ENCODE data around the gene SLC5A10.

SLC5A10 gene

DNA sequence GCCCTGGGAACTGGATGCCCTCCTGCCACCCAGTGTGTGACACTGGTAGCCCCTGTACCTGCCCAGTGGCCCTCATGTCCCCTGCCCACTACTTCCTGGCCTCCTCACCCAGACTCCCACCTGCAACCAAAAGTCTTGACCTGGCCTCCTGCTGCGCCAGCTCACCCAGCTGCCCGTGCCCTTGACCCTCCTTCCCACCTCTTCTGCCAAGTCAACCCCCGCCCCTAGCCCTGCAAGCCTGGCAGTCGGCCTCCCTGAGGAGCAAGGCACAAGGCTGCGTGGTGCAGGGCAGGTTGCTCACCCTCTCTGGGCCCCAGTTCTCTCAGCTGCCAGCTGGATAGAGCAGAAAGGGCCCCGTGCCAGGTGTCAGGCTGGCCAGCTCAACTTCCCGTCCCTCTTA lies 64.9 kb downstream of the SLC5A10 start:
- Histone ChIP-seq H3K9ac (ENCODE audit: low read depth, low read length, poor library complexity) (peak overlapping the region; percentile 21), H3K36me3 (replicated peaks in 1 of 2; ENCODE audit: control insufficient read depth in 2 of 2, insufficient read depth in 2 of 2, low read length in 2 of 2) (no peaks in the 10 kb centered on the region), H2BK12ac (ENCODE audit: low read length) (peak overlapping the region; percentile 98), H2AK5ac (ENCODE audit: low read depth, low read length) (peak overlapping the region; percentile 99), H2BK120ac (ENCODE audit: low read depth, low read length) (peak overlapping the region; percentile 72), H3K27ac (replicated peaks; ENCODE audit: low read length) (no peak overlapping the region), H3K4me3 (ENCODE audit: low read length in 2 of 2) (no peak overlapping the region), H3K4me1 (ENCODE audit: control insufficient read depth in 2 of 2, insufficient read depth in 1 of 2, low read depth in 1 of 2, low read length in 2 of 2) (peaks cover 0 to 7% of the 10 kb centered on the region in 2 donors), H3K4ac (ENCODE audit: low read length) (peak overlapping the region; percentile 84), H4K8ac (ENCODE audit: low read depth, low read length) (peak overlapping the region; percentile 43), H3K9me3 (replicated peaks in 1 of 2; ENCODE audit: control insufficient read depth in 2 of 2, insufficient read depth in 1 of 2, low read depth in 1 of 2, low read length in 2 of 2) (no peaks in the 10 kb centered on the region), H3K14ac (ENCODE audit: low read length) (peak overlapping the region; percentile 56), H3K4me2 (ENCODE audit: insufficient read depth, low read length, poor library complexity, severe bottlenecking) (no peak overlapping the region), H3K27me3 (ENCODE audit: control insufficient read depth in 3 of 3, insufficient read depth in 3 of 3, low read depth in 1 of 3, low read length in 3 of 3) (peaks cover 0 to 13% (median 0%) of the 10 kb centered on the region in 3 experiments), H3K79me1 (ENCODE audit: low read depth, low read length) (no peaks in the 10 kb centered on the region), H3K18ac (ENCODE audit: low read length) (peak overlapping the region; percentile 52), H2BK5ac (ENCODE audit: low read length) (peak overlapping the region; percentile 66), H2BK15ac (ENCODE audit: low read length) (peak overlapping the region; percentile 75), H2AFZ (ENCODE audit: low read length) (no peak overlapping the region), H3K23ac (ENCODE audit: low read depth, low read length, poor library complexity) (peak overlapping the region; percentile 73), H4K91ac (ENCODE audit: low read depth, low read length, poor library complexity) (peak overlapping the region; percentile 85)
- DNase-seq (ENCODE audit: low spot score) = no peak
- no CpG with 5 or more reads among the region's 7 CpGs for WGBS, 2 donors (ENCODE audit: extremely low coverage in 2 of 2, insufficient read length in 2 of 2, insufficient replicate concordance in 1 of 2)

DNA sequence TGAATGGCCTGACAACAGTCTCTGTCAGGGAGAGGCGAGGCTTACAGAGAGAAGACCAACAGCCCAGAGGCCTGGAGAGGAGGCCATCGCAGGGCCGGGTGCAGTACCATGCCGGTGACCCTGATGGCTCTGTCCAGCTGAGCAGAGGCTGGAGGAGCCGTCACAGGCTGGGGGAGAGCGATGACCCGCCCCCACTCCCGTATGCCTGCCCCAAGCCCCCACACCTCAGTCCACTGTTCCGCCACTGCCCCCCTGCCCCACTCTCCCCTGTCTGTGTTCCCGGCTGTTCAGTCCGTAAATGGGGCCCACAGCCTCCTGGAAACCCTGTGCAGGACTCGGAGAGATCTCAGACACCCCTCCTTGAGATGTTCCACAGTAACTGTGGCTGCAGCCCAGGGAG lies 65.4 kb downstream of the SLC5A10 start:
- WGBS, 2 donors (ENCODE audit: extremely low coverage in 2 of 2, insufficient read length in 2 of 2, insufficient replicate concordance in 1 of 2) = no CpG with 5 or more reads among the region's 12 CpGs
- Histone ChIP-seq H2BK120ac (ENCODE audit: low read depth, low read length) (peak overlapping the region; percentile 72), H3K79me1 (ENCODE audit: low read depth, low read length) (peaks cover 2% of the 10 kb centered on the region), H2AK5ac (ENCODE audit: low read depth, low read length) (peak overlapping the region; percentile 99), H3K9me3 (replicated peaks in 1 of 2; ENCODE audit: control insufficient read depth in 2 of 2, insufficient read depth in 1 of 2, low read depth in 1 of 2, low read length in 2 of 2) (no peaks in the 10 kb centered on the region), H3K4me1 (ENCODE audit: control insufficient read depth in 2 of 2, insufficient read depth in 1 of 2, low read depth in 1 of 2, low read length in 2 of 2) (peaks cover 0 to 8% of the 10 kb centered on the region in 2 donors), H3K18ac (ENCODE audit: low read length) (peak overlapping the region; percentile 52), H2AFZ (ENCODE audit: low read length) (no peak overlapping the region), H2BK15ac (ENCODE audit: low read length) (peak overlapping the region; percentile 75), H3K27ac (replicated peaks; ENCODE audit: low read length) (no peak overlapping the region), H3K27me3 (ENCODE audit: control insufficient read depth in 3 of 3, insufficient read depth in 3 of 3, low read depth in 1 of 3, low read length in 3 of 3) (peaks cover 0 to 13% (median 0%) of the 10 kb centered on the region in 3 experiments), H3K23ac (ENCODE audit: low read depth, low read length, poor library complexity) (peak overlapping the region; percentile 73), H3K9ac (ENCODE audit: low read depth, low read length, poor library complexity) (peak overlapping the region; percentile 70), H3K14ac (ENCODE audit: low read length) (peak overlapping the region; percentile 56), H3K36me3 (replicated peaks in 1 of 2; ENCODE audit: control insufficient read depth in 2 of 2, insufficient read depth in 2 of 2, low read length in 2 of 2) (no peaks in the 10 kb centered on the region), H3K4ac (ENCODE audit: low read length) (peak overlapping the region; percentile 84), H4K8ac (ENCODE audit: low read depth, low read length) (peak overlapping the region; percentile 23), H2BK12ac (ENCODE audit: low read length) (peak overlapping the region; percentile 58), H4K91ac (ENCODE audit: low read depth, low read length, poor library complexity) (peak overlapping the region; percentile 85), H3K4me3 (ENCODE audit: low read length in 2 of 2) (no peak overlapping the region), H3K4me2 (ENCODE audit: insufficient read depth, low read length, poor library complexity, severe bottlenecking) (no peak overlapping the region), H2BK5ac (ENCODE audit: low read length) (no peak overlapping the region)
- DNase-seq (ENCODE audit: low spot score) = no peak

GRCh38 chr17:19017804-19018599 lies 66.0 kb downstream of the SLC5A10 start:
- Histone ChIP-seq H4K8ac (ENCODE audit: low read depth, low read length) (peak overlapping the region; percentile 23), H3K27me3 (ENCODE audit: control insufficient read depth in 3 of 3, insufficient read depth in 3 of 3, low read depth in 1 of 3, low read length in 3 of 3) (peaks cover 0 to 9% (median 0%) of the 10 kb centered on the region in 3 experiments), H3K4ac (ENCODE audit: low read length) (no peak overlapping the region), H3K27ac (replicated peaks; ENCODE audit: low read length) (no peak overlapping the region), H3K9ac (ENCODE audit: low read depth, low read length, poor library complexity) (no peak overlapping the region), H2BK5ac (ENCODE audit: low read length) (no peak overlapping the region), H3K18ac (ENCODE audit: low read length) (peak overlapping the region; percentile 65), H3K4me2 (ENCODE audit: insufficient read depth, low read length, poor library complexity, severe bottlenecking) (no peak overlapping the region), H2BK12ac (ENCODE audit: low read length) (peak overlapping the region; percentile 58), H3K4me1 (ENCODE audit: control insufficient read depth in 2 of 2, insufficient read depth in 1 of 2, low read depth in 1 of 2, low read length in 2 of 2) (peaks cover 0 to 8% of the 10 kb centered on the region in 2 donors), H3K79me1 (ENCODE audit: low read depth, low read length) (peaks cover 2% of the 10 kb centered on the region), H3K23ac (ENCODE audit: low read depth, low read length, poor library complexity) (peak overlapping the region; percentile 73), H3K4me3 (ENCODE audit: low read length in 2 of 2) (no peak overlapping the region), H3K14ac (ENCODE audit: low read length) (peak overlapping the region; percentile 56), H2AFZ (ENCODE audit: low read length) (no peak overlapping the region), H3K9me3 (replicated peaks in 1 of 2; ENCODE audit: control insufficient read depth in 2 of 2, insufficient read depth in 1 of 2, low read depth in 1 of 2, low read length in 2 of 2) (no peaks in the 10 kb centered on the region), H2AK5ac (ENCODE audit: low read depth, low read length) (peak overlapping the region; percentile 99), H2BK15ac (ENCODE audit: low read length) (peak overlapping the region; percentile 75), H2BK120ac (ENCODE audit: low read depth, low read length) (peak overlapping the region; percentile 72), H3K36me3 (replicated peaks in 1 of 2; ENCODE audit: control insufficient read depth in 2 of 2, insufficient read depth in 2 of 2, low read length in 2 of 2) (no peaks in the 10 kb centered on the region), H4K91ac (ENCODE audit: low read depth, low read length, poor library complexity) (no peak overlapping the region)
- DNase-seq (ENCODE audit: low spot score) = no peak
- WGBS, 2 donors (ENCODE audit: extremely low coverage in 2 of 2, insufficient read length in 2 of 2, insufficient replicate concordance in 1 of 2) = no CpG with 5 or more reads among the region's 16 CpGs

GRCh38 chr17:19018600-19018950 lies 66.6 kb downstream of the SLC5A10 start:
- H2BK12ac ChIP-seq (ENCODE audit: low read length) = peak overlapping the region; percentile 31
- no peak overlapping the region for H4K91ac ChIP-seq (ENCODE audit: low read depth, low read length, poor library complexity)
- peaks cover 0 to 8% (median 0%) of the 10 kb centered on the region in 3 experiments for H3K27me3 ChIP-seq (ENCODE audit: control insufficient read depth in 3 of 3, insufficient read depth in 3 of 3, low read depth in 1 of 3, low read length in 3 of 3)
- peak overlapping the region; percentile 65 for H3K18ac ChIP-seq (ENCODE audit: low read length)
- no peak overlapping the region for H2AFZ ChIP-seq (ENCODE audit: low read length)
- H3K36me3 ChIP-seq (replicated peaks in 1 of 2; ENCODE audit: control insufficient read depth in 2 of 2, insufficient read depth in 2 of 2, low read length in 2 of 2) = no peaks in the 10 kb centered on the region
- WGBS, 2 donors (ENCODE audit: extremely low coverage in 2 of 2, insufficient read length in 2 of 2, insufficient replicate concordance in 1 of 2) = no CpG with 5 or more reads among the region's 6 CpGs
- H3K4me3 ChIP-seq (ENCODE audit: low read length in 2 of 2) = no peak overlapping the region
- no peak overlapping the region for H2BK5ac ChIP-seq (ENCODE audit: low read length)
- peak overlapping the region; percentile 19 for H2AK5ac ChIP-seq (ENCODE audit: low read depth, low read length)
- H3K4ac ChIP-seq (ENCODE audit: low read length) = no peak overlapping the region
- peaks cover 0 to 8% of the 10 kb centered on the region in 2 donors for H3K4me1 ChIP-seq (ENCODE audit: control insufficient read depth in 2 of 2, insufficient read depth in 1 of 2, low read depth in 1 of 2, low read length in 2 of 2)
- no peak overlapping the region for H3K14ac ChIP-seq (ENCODE audit: low read length)
- no peaks in the 10 kb centered on the region for H3K9me3 ChIP-seq (replicated peaks in 1 of 2; ENCODE audit: control insufficient read depth in 2 of 2, insufficient read depth in 1 of 2, low read depth in 1 of 2, low read length in 2 of 2)
- H3K9ac ChIP-seq (ENCODE audit: low read depth, low read length, poor library complexity) = no peak overlapping the region
- H3K4me2 ChIP-seq (ENCODE audit: insufficient read depth, low read length, poor library complexity, severe bottlenecking) = no peak overlapping the region
- DNase-seq (ENCODE audit: low spot score) = no peak
- no peak overlapping the region for H3K27ac ChIP-seq (replicated peaks; ENCODE audit: low read length)
- peak overlapping the region; percentile 57 for H2BK120ac ChIP-seq (ENCODE audit: low read depth, low read length)
- H3K23ac ChIP-seq (ENCODE audit: low read depth, low read length, poor library complexity) = no peak overlapping the region
- H3K79me1 ChIP-seq (ENCODE audit: low read depth, low read length) = peaks cover 2% of the 10 kb centered on the region
- peak overlapping the region; percentile 45 for H2BK15ac ChIP-seq (ENCODE audit: low read length)
- no peak overlapping the region for H4K8ac ChIP-seq (ENCODE audit: low read depth, low read length)

All from neuronal stem cell (in vitro differentiated cells).